ENCODE measurements around the gene PDZD2. TPM values are rescaled to one million over a fixed set of nuclear protein-coding genes. Genes with fewer than 3 reads are reported as not detected.

PDZD2 gene
- total and polyA plus RNA-seq, 2 donors (not counting 3 experiments of a cell fraction or from before 2014, with no cell fraction given): 0.66 to 6.9 TPM

GRCh38 chr5:32158679-32158975 is 519.7 kb downstream of the PDZD2 start:
- Histone ChIP-seq H3K27me3 (ENCODE audit: control insufficient read depth in 2 of 2, insufficient read depth in 2 of 2, low read length in 2 of 2) (no peaks in the 10 kb centered on the region), H3K4me1 (ENCODE audit: control insufficient read depth, extremely low read depth, insufficient read depth, low read length) (peaks cover 8% of the 10 kb centered on the region), H3K27ac (ENCODE audit: insufficient read depth, low read depth, low read length) (no peak overlapping the region), H3K4me3 (replicated peaks in 1 of 3; ENCODE audit: insufficient read depth in 1 of 3, low read depth in 1 of 3, low read length in 3 of 3) (no peak overlapping the region), H4K20me1 (replicated peaks; ENCODE audit: control insufficient read depth, extremely low read depth, insufficient read depth, low read length) (peaks cover 15% of the 10 kb centered on the region), H3K9me3 (replicated peaks; ENCODE audit: control insufficient read depth, insufficient read depth, low read length) (no peaks in the 10 kb centered on the region), H3K4me2 (ENCODE audit: insufficient read depth, low read length) (no peak overlapping the region), H3K79me2 (ENCODE audit: control insufficient read depth, insufficient read depth, low read length) (peaks cover 92% of the 10 kb centered on the region), H2AFZ (ENCODE audit: low read depth, low read length) (no peak overlapping the region), H3K9me1 (replicated peaks; ENCODE audit: control insufficient read depth, extremely low read depth, insufficient read depth, low read length) (no peaks in the 10 kb centered on the region), H3K9ac (replicated peaks; ENCODE audit: extremely low read depth, insufficient read depth, low read length) (no peak overlapping the region), H3K36me3 (ENCODE audit: control insufficient read depth in 2 of 2, extremely low read depth in 1 of 2, insufficient read depth in 2 of 2, low read length in 2 of 2) (peaks cover 0 to 4% of the 10 kb centered on the region in 2 experiments)
- DNase-seq (ENCODE audit: low read depth, low spot score) (no peak), FAIRE-seq (no peak)
- ChIA-PET CTCF (interaction anchor here (0.9 kb wide), 1 partner anchor 13 kb away, joined by 7 read pairs; no protein-coding TSS in a partner anchor), POLR2A (no interaction called here)
- dilution Hi-C loops (cut with MboI; ENCODE audit: extremely low pct_ligation_motif_present, low sequenced_read_pairs) (no loop called here), intact Hi-C loops (cut with micrococcal nuclease) (no loop called here)
- TF ChIP-seq CTCF (IDR thresholded peaks at IDR 0.05; ENCODE audit: extremely low read depth in 1 of 2, insufficient read depth in 1 of 2, low read depth in 1 of 2, low read length in 2 of 2) (no peak), POLR2A (IDR thresholded peaks at IDR 0.05; ENCODE audit: low read depth, low read length) (no peak)
- BruUV-seq (replicated peaks): no TSS peak

GRCh38 chr5:32159328-32160072 is 520.6 kb downstream of the PDZD2 start:
- no peak for TF ChIP-seq CTCF (IDR thresholded peaks at IDR 0.05; ENCODE audit: extremely low read depth in 1 of 2, insufficient read depth in 1 of 2, low read depth in 1 of 2, low read length in 2 of 2)
- TF ChIP-seq FOS (IDR thresholded peaks at IDR 0.05; ENCODE audit: borderline replicate concordance, insufficient read depth, low read length): no peak
- no peak for TF ChIP-seq EZH2 (IDR thresholded peaks at IDR 0.05; ENCODE audit: borderline replicate concordance, low read depth, low read length, severe bottlenecking)
- TF ChIP-seq MYC (IDR thresholded peaks at IDR 0.05; ENCODE audit: low read depth, low read length): no peak
- TF ChIP-seq POLR2AphosphoS5 (IDR thresholded peaks at IDR 0.05; ENCODE audit: insufficient read depth, low read depth, low read length): no peak
- no peak for TF ChIP-seq POLR2A (IDR thresholded peaks at IDR 0.05; ENCODE audit: low read depth, low read length)
- TF ChIP-seq JUN (IDR thresholded peaks at IDR 0.05; ENCODE audit: borderline replicate concordance, insufficient read depth, insufficient read length, low read depth): no peak
- no peak for TF ChIP-seq GATA2 (IDR thresholded peaks at IDR 0.05; ENCODE audit: insufficient read depth, insufficient read length, low read depth, low read length)
- TF ChIP-seq MAX (IDR thresholded peaks at IDR 0.05; ENCODE audit: insufficient read depth, insufficient read length): no peak
- ChIA-PET CTCF (interaction anchor here (1.0 kb wide), 1 partner anchor 12 kb away, joined by 5 read pairs; no protein-coding TSS in a partner anchor), POLR2A (no interaction called here)
- peaks cover 1% of the 10 kb centered on the region for H3K4me1 ChIP-seq (ENCODE audit: control insufficient read depth, extremely low read depth, insufficient read depth, low read length)
- intact Hi-C loops (cut with micrococcal nuclease): no loop called here
- H3K9ac ChIP-seq (replicated peaks; ENCODE audit: extremely low read depth, insufficient read depth, low read length): no peak overlapping the region
- FAIRE-seq (peak; percentile 8), DNase-seq (ENCODE audit: low read depth, low spot score) (no peak)
- no peak overlapping the region for H2AFZ ChIP-seq (ENCODE audit: low read depth, low read length)
- BruUV-seq (replicated peaks): no TSS peak
- H3K9me3 ChIP-seq (replicated peaks; ENCODE audit: control insufficient read depth, insufficient read depth, low read length): no peaks in the 10 kb centered on the region
- H3K27ac ChIP-seq (ENCODE audit: insufficient read depth, low read depth, low read length): no peak overlapping the region
- H3K27me3 ChIP-seq (ENCODE audit: control insufficient read depth in 2 of 2, insufficient read depth in 2 of 2, low read length in 2 of 2): no peaks in the 10 kb centered on the region
- no peak overlapping the region for H3K4me2 ChIP-seq (ENCODE audit: insufficient read depth, low read length)
- no peaks in the 10 kb centered on the region for H3K9me1 ChIP-seq (replicated peaks; ENCODE audit: control insufficient read depth, extremely low read depth, insufficient read depth, low read length)
- no peak overlapping the region for H3K4me3 ChIP-seq (replicated peaks in 1 of 3; ENCODE audit: insufficient read depth in 1 of 3, low read depth in 1 of 3, low read length in 3 of 3)
- H4K20me1 ChIP-seq (replicated peaks; ENCODE audit: control insufficient read depth, extremely low read depth, insufficient read depth, low read length): peaks cover 15% of the 10 kb centered on the region
- peaks cover 92% of the 10 kb centered on the region for H3K79me2 ChIP-seq (ENCODE audit: control insufficient read depth, insufficient read depth, low read length)
- peaks cover 0 to 4% of the 10 kb centered on the region in 2 experiments for H3K36me3 ChIP-seq (ENCODE audit: control insufficient read depth in 2 of 2, extremely low read depth in 1 of 2, insufficient read depth in 2 of 2, low read length in 2 of 2)
- dilution Hi-C loops (cut with MboI; ENCODE audit: extremely low pct_ligation_motif_present, low sequenced_read_pairs): no loop called here

Data from endothelial cell of umbilical vein (primary cell).